ENCODE measurements around the gene IL3RA. TPM values are rescaled to one million over a fixed set of nuclear protein-coding genes. Genes with fewer than 3 reads are reported as not detected.

Gene IL3RA
- total and polyA plus RNA-seq, 2 of the 8 experiments (the other 6 are each of a cell fraction or from before 2014, with no cell fraction given): 0.11 TPM; not detected in 1

DNA sequence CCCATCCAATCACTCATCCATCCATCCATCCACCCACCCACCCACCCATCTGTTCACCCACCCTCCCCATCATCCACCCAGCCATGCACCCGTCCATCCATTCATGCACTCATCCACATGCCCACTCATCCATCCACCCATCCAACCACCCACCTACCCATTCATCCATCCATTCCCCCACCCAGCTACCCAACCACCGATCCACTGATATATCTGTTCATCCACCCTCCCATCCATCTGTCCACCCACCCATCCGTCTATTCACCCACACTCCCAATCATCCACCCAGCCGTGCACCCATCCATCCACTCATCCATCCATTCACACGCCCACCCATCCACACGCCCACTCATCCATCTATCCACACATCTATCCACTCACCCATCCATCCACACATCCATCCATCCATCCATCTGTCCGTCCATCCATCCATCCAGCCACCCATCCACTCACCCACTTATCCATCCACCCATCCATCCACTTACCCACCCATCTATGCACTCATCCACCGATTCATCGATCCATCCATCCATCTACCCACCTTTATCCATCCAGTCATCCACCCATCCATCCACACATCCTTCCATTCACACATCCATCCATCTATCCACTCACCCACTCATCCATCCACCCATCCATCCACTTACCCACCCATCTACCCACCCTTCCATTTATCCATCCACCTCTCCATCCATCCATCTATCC is 87.7 kb downstream of the IL3RA start (continued):
- TF ChIP-seq YY1 (IDR thresholded peaks at IDR 0.05; ENCODE audit: low read depth, low read length) (no peak), SP2 (IDR thresholded peaks at IDR 0.05; ENCODE audit: low read length) (no peak), MAX (IDR thresholded peaks at IDR 0.05) (no peak), RNF2 (IDR thresholded peaks at IDR 0.05; ENCODE audit: borderline replicate concordance, low read depth, low read length, missing control alignments, poor library complexity, severe bottlenecking) (no peak)

All from H1 (cell line).